ENCODE results near the gene RTEL1. TPM values are rescaled to one million over a fixed set of nuclear protein-coding genes. Genes with fewer than 3 reads are reported as not detected.

The RTEL1 gene
- total RNA-seq, 1 experiment from 2014 or later, result 33.4 TPM

- Histone ChIP-seq H3K4me2 (ENCODE audit: insufficient read depth, insufficient read length, low read length) (no peak overlapping the region), H2BK20ac (ENCODE audit: low read depth, low read length, poor library complexity, severe bottlenecking) (no peak overlapping the region), H3K79me2 (ENCODE audit: insufficient read depth, low read length) (no peaks in the 10 kb centered on the region), H3K23me2 (ENCODE audit: insufficient read length, low read depth, low read length, poor library complexity, severe bottlenecking) (peaks cover 4% of the 10 kb centered on the region), H3K4ac (ENCODE audit: low read depth, low read length) (no peak overlapping the region), H4K8ac (replicated peaks; ENCODE audit: insufficient read length, low read depth, low read length) (no peak overlapping the region), H3K14ac (ENCODE audit: insufficient read depth, low read length) (no peak overlapping the region; the same call in 1 of the 2 replicates), H2BK12ac (ENCODE audit: insufficient read length, low read depth, low read length) (no peak overlapping the region), H3T11ph (ENCODE audit: low read length) (no peak overlapping the region), H3K23ac (ENCODE audit: insufficient read length, low read depth, low read length) (no peak overlapping the region), H2BK15ac (ENCODE audit: low read depth, low read length) (no peak overlapping the region), H3K4me1 (ENCODE audit: insufficient read depth, low read length) (no peaks in the 10 kb centered on the region), H3K9ac (ENCODE audit: extremely low read depth, insufficient read length, low read length) (no peak overlapping the region), H2BK5ac (ENCODE audit: insufficient read length, low read length) (no peak overlapping the region), H3K27me3 (ENCODE audit: insufficient read depth, low read length) (no peaks in the 10 kb centered on the region), H3K79me1 (ENCODE audit: insufficient read depth, low read depth, low read length, poor library complexity, severe bottlenecking) (no peaks in the 10 kb centered on the region), H4K20me1 (ENCODE audit: control insufficient read depth, insufficient read depth, insufficient read length) (no peaks in the 10 kb centered on the region), H2AFZ (ENCODE audit: low read length) (no peak overlapping the region), H4K91ac (ENCODE audit: insufficient read length, low read depth, low read length) (no peak overlapping the region), H3K18ac (ENCODE audit: insufficient read length, low read depth, low read length) (no peak overlapping the region), H3K56ac (ENCODE audit: insufficient read length, low read depth, low read length) (no peak overlapping the region), H3K9me3 (ENCODE audit: control insufficient read depth, low read depth, low read length) (no peaks in the 10 kb centered on the region), H4K5ac (ENCODE audit: insufficient read length, low read depth, low read length) (no peak overlapping the region), H2BK120ac (ENCODE audit: low read depth, low read length, poor library complexity, severe bottlenecking) (no peak overlapping the region), H3K27ac (ENCODE audit: insufficient read length, low read depth, low read length) (no peak overlapping the region), H2AK5ac (ENCODE audit: insufficient read length, low read length) (no peak overlapping the region)
- TF ChIP-seq CTCF (conservative IDR thresholded peaks at IDR 0.05), result no peak
- no CpG with 5 or more reads among the region's 43 CpGs for WGBS (ENCODE audit: extremely low coverage, insufficient read length, low lambda C conversion rate)
- Mint-ChIP-seq H3K36me3 (ENCODE audit: insufficient read depth in 1 of 3, low read depth in 3 of 3) (peaks cover 6 to 13% (median 10%) of the 10 kb centered on the region in 3 experiments; a peak in 5 of 7 replicates), H3K27me3 (ENCODE audit: low read depth) (peaks cover 3% of the 10 kb centered on the region; the same call in 1 of the 2 replicates), H3K27ac (no peak overlapping the region; a peak in 3 of 7 replicates), H3K4me3 (no peak overlapping the region), H3K9me3 (no peaks in the 10 kb centered on the region), H3K4me1 (peaks cover 2 to 10% of the 10 kb centered on the region in 2 experiments)
- DNase-seq, result no peak
These were observed 42.3 kb downstream of the RTEL1 start for GRCh38 chr20:63700199-63701050.
